Measurements from ENCODE around the gene ADGRA1.

ADGRA1 gene

DNA sequence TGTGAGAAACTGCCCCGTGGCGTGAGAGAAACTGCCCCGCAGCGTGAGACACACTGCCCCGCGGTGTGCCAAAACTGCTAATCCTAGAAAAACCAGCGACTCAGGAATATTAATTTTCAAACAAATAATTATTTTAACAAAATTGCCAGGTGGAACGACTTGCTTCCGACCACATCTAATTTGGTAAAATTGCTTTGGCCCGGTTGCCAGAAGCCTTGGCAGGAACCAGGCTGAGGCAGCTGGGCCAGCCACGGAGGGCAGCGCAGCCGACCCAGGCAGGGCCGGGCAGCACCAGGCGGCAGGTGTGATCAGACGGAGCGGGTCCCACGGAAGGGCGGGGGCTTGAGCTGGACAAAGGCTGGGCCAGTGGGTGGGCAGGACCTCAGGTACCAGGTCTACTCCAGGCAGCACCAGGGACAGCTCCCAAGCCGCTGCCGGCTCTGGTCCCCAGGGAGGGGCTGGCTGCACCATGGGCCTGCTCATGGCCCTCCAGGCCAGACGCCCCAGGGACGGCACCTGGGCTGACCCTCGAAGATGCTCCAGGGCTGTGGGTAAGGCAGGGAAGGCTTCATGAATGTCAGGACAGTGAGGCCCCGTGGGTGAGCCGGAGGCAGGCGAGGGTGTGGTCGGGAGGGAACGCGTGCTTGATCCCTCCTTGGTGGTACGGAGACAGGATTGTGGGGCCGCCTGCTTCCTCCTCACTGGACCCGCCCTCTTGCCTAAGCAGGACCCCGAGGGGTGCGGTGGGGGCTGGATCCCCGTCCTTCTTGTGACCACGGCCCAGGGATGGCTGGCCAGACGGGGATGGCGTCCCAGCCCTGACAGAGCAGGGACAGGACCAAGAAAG is 7.7 kb upstream of the ADGRA1 start:
- no peak for DNase-seq

DNA sequence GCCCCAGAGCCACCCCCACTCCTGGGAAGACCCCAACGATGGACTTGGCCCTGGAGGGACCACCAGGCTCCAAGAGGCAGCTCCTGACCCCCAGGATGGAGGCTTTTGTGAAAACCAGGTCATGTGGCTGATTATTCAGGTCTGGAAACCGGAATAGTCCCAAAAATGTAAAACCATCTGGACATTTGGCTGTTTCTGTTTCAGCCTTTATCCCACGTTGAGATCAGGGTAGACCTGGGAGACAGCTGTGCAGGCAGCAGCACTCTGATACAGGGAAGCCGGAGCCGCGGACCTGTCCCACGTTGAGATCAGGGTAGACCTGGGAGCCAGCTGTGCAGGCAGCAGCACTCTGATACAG is 7.1 kb upstream of the ADGRA1 start:
- no peak for DNase-seq

DNA sequence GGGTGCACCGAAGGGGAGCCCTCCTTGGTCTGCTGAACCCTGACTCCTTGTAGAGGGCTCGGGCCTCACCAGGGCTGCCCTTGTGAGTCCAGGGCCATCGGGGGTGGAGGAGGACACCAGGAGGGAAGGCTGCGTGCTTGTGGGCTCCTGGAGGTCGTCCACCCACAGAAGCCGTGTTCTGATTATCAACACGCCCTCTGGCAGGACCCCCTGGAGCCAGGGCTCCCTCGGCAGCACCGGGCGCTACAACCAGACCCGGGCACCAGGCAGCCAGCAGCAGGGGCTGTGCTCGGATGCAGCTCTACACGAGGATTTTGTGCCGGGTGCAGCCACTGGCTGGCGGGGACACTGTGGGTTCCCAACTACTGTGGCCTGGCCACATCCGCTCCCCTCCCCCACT is 6.1 kb upstream of the ADGRA1 start:
- DNase-seq, result no peak

DNA sequence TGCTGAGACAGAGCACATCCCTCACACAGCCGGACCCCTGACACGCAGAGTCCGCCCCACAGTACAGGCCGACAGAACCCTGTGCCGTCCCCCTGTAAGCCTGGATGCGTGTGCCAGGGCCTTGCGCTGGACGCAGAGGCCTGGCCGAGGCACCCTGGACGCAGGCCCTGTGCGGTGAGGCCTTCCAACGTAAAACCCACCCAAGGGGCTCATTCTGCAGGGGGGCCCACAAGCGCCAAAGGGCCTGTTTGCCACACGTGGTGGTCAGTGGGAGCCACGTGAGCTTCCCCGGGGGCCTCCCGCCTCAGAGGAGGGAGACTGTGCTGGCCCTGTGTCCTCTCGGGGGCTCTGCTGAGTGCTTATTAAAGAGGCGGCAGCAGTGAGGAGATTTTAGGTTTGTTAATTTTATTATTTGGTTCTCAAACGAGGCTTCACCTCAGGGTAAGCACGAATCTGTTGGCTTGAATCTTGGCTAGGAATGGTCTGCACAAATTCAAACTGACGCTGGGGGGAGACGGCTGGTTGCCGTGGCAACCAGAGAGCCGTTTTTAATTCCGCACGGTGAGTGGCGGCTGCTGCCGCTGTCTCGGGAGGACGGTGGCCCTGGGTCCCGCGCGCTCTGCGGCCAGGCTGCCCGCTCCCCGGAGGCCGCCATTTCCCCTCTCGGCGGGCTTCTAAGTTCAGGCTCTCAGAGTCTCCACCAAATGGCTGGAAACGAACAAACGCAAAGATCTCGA is 4.9 kb upstream of the ADGRA1 start:
- no peak for DNase-seq

DNA sequence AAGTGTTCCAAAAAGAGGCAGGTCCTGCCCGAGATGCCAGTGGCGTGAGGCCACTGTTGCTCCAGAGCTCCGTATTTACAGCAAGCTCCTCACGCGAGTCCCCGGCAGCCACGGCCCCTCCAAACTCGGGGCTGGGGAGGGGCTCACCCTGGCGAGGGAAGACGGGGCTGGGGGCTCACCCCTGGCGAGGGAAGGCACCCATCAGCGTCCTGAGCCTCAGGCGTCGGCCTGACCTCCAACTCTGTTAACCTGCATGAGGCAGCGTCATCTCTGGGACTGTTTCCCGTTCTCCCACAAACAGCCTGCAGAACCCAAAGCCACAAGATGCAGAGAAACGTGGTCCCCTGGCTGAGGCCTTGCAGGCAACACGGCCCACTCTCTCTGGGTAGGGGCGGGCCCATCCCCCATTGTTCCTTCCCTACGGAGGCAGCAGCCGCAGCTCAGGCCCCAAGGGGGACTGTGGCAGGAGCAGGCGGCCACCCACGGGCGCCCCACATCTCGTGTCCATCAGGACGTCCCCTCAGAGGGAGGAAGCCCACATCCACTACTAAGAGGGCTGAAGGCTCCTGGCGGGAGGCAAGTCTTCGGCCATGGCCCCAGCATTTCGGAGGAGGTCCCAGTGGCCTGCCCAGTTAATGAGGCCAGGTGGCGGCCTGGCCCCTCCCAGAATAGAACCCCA is 4.2 kb upstream of the ADGRA1 start:
- DNase-seq, result no peak

DNA sequence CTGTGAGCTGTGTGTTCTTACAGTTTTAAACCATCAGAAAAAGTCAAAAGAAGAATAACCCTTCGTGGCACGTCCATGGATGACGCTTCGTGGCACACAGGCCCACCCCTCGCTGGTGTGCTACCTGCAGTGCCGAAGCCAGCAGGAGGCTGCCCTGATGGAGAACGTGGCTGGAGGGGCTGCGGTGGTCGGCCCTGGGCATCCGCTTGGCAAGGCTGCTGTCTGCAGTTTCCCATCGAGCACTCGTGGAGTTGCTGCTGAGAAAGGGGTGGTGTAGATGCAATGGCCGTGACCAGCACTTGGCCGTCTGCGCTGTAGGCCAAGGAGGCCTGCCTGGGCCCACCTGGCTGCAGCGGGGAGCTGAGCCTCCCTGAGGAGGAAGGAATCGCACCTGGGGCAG is 3.2 kb upstream of the ADGRA1 start:
- DNase-seq, result no peak

DNA sequence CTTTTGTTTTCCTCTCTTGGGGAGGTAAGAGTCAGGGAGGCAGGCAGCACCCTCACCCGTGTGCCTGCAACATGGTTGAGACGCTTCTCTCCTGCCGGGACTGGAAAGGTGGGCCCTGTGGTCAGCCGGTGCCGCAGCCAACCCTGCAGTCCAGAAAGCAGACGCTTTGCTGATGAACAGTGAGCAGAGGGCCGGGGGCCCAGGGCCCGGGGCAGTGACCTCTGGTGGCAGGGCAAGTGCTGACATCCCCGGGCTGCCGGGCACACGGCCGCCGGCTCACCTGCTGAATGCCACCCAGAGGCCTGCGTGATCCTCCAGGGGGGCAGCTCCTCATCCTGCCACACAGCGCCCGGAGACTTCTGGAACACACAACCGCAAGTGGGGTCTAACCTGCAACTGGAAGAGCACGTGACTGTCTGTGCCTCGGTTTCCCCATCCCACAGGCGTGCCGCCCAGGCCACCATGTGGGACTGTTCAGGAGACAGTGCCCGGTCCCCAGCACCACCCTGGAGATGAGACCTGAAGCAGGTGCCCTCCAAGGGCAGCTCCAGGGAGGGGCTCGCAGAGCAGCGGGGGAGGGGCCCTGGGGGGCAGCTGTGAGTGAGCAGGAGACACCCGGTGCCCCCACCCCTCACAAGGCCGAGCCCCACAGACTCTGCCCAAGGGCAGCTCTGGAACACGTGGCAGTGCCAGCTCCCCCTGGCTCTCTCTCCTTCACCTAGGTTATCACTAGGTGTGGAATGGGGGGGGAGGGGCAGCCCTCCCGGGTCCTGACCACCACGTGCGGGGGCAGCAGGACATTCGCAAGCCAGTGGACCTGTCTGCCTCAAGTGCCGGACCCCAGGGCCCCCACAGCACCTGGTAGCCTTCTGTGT is 2.2 kb upstream of the ADGRA1 start:
- DNase-seq, result no peak

DNA sequence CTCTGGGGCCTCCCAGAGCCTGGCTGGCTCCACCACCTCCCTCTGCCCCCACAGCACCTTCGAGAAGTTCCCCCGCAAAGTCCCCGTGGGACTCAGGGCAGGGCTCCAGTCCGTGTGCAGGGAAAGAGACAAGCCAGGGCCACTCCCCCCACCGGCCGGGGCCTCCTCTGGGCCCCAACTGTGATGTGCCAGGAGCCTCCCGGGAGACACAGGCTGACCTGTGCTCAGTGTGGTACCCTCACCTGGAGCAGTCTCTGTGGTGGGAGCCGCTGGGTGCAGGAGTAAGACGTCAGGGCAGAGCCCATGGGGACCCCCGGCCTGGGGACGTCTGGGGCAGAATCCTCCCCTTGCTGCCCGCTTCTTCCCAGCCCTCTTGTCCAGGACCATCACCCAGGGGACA is 1.5 kb upstream of the ADGRA1 start:
- DNase-seq, result no peak

DNA sequence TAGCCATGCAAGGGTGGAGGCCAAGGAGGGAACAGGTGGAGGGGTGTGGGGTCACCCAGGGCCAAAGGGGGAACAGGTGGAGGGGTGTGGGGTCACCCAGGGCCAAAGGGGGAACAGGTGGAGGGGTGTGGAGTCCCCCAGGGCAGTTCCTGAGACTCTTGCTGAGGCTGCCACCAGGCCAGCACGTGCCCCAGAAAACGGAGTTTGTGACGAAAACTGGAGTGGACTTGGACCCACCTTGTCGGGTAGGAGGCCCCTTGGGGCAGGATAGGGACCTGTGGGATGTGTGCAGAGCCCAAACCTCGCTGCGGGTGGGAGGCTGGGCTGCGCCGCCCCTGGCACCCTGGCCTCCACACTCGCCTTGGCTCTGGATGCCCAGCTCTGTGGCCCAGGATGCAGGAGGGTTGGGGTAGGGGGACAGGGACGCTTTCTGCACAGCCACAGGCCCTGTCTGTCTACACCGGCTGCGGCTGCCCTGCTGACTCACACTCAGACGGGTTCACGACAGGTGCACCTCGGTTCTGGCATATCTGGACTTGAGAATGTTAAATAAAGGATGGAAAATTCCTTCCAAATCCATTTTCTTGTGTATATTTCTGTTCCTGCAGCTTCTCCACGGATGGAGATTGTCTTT is 562 bp upstream of the ADGRA1 start:
- no peak for DNase-seq

DNA sequence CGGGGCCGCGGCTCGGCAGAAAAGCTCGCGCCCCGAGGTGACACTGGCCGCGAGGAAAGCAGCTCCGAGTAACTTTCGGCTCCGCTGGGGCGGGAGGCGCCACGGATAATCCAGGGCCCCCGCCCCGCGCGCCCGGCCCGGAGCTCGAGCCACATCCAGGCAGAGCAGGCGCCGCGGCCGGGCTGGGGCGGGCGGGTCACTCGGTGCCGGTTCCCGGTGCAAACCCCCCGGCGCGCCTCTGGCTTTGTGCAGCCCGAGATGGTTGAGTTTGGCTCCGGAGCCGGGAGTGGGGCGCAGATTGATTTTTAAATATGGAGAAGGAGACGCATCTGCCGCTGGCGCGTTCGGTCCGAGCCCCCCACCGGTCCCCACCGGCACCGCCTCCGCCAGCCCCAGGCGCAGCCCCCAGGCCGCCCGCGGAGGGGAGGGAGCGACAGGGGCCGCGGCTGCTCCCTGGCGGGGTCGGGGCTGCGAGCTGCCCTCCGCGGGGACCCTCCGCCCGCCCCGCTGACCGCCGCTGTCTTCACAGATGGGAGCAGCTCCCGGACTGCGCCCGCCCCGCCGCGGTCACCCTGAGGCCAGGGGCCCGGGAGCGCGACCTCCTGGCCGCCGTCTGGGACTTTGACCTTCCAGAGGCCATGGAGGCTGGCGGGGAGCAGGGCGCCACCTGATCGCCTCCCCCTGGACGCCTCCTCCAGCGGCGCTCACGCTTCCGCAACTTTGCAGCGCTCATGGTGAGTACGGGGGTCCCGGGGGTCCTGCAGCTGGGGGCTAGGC is 643 bp downstream of the ADGRA1 start:
- no peak for DNase-seq

DNA sequence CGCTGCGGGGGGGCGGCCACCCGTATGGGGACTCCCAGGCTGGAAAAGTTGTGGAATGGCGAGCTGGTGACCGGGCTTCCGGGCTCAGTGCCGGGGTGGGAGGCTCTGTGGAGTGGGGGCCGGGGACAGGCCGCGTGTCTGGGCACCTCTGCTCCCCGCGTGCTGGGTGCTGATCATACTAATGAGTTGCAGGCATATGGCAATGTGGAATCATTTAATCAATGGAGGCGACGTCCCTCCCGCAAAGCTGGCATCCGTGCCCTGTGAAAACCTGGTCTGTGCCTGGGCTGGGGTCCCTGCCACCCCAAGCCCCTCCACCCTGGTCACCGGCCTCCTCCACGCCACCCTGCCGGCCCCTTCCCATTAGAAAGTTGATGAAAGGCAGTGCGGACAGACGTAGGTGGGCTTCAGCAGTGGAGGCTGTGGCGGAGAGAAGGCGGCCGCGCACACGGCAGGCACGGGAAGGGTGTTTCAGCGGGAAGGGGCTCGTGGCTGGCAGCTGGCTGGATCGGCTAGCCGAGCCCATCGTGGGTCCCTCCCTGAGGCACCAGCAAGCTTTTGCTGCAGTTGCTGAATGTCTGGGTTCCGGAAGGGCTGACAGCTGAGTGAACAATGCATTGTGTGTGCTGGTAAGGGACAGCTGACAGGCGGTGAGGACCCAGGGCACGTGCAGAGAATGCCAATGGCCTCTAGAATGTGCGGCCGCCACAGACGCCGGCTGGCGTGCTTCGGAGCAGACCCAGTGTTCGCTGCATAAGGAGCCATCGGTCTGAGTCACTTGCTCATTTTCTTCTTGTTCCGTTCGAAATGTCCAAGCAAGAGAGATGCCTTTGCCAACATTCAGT is 1.5 kb downstream of the ADGRA1 start:
- DNase-seq, result no peak

DNA sequence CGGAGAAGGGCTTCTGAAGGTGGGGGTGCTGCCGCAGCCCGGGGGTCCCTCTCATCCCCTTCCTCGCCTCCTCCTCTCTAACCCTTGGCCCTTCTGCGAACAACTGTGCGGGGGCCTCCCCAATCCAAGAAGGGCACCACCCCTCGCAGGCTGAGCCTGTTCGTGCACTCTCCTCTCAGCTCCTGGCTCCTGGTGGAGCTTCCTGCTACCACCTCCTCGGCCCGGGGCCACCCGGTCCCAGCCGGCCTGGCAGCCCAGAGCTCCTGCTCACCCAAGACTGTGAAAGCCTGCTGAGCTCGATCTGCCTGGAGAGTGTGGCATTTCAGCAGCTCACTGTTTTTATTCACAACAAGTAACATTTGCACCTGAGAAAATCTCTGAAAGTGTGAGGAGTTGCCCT is 2.4 kb downstream of the ADGRA1 start:
- DNase-seq, result no peak

DNA sequence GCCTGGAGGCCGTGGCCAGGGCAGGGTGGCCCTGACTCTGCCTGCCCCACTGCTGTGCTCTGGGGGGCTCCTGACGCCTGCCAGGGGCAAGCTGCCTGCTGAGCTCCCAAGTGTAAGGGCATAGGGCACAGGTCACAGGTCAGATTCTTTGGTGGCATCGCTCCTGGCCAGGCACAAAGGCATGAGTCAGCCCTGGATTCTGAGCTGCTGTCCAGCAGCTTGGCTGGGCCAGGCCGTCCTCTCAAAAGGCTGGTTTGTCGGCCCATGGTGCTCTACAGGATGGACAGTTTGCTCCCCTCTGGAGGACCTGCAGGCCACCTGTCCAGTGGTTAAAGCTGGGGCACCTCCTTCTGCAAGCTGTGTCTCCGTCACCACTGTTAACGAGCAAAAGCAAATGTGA is 2.9 kb downstream of the ADGRA1 start:
- no peak for DNase-seq

DNA sequence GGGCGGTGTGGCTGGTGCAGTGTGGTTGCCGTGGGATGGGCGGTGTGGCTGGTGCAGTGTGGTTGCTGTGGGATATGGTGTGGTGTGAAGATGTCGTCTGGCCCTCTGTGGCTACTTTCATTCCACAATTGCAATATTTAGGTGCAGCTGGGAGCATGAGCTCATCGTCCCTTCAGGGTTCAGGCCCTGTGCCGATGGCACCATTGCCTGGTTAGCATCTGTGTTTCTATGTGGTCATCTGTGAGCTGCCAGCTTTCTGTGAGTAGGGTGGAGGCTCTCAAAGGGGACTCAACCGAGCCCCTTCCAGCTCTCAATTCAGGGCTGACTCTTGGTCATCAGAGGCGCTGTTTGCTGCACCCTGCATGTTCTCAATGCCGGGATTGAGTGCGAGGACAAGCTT is 3.6 kb downstream of the ADGRA1 start:
- DNase-seq, result no peak

DNA sequence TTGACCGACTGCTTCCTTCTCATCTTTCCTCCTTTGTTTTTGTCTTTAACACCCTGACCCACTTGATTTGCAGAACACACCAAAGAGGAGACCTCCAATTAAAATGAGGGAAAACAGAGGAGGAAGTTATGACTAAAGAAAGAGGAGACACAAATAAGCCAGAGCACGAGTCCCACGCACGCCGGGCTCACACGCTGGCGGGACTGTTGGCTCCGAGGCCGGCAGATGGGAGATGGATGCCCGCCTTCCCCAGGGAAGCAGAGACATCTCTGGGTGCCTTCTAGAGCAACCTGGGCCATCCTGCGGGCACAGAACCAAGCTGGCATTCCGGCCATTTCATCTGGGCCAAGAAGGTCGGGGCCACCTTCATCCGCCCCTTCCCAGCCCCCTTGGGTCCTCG is 5.6 kb downstream of the ADGRA1 start:
- no peak for DNase-seq

DNA sequence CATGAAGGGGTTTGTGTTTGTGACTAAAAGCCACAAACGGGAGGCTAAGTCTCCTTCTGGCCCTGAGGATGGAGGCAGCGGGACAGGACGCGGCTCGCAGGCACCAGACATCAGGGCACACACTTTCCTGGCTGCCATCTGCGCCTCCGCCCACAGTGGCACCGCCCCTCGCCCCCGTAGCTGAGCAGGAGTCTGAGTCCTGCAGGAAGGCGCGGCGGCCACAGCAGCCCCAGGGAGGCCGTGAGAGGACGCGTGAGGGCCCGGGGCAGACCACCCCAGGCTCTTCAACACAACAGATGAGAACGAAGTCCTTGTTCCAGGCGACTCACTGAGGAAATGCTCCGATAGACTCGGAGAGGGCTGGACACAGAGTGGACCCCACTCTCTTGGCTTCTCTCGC is 6.6 kb downstream of the ADGRA1 start:
- DNase-seq, result no peak

DNA sequence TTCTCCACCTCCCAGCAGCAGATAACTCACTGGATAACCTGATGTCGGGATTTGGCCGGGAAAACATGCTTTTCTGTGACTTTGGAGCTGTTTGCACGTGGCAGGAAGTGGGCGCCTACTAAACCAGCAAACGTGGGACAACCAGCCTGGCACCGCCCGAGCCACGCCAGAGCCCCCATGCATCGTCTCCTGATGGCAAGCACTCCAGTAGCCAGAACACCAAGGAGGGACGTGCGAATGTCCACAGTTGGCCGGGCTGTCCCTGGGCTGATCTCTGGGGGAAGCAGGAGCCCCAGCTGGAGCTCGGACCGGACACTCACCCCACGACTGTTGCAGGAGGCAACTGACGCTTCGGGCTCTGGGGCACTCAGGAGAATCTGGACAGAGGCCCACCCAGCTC is 7.1 kb downstream of the ADGRA1 start:
- DNase-seq, result no peak

DNA sequence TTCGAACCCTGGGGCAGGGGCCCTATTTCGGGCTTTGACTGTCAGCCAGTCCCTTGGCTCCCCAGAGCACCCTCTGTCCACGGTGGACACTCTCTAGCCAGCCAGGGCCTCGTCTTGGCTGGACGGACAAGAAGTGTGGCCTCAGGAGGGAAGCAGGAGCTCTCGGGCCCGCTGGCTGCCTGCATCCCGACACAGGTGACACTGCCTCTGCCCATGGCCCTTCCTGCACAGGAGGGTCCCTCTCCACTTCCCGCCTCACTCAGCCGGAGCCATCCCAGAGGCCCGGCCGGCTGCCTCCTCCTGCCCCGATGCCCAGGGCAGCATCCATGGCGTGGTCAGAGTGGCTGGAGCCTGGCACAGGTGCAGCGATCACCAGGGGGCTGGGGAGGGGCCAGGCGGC is 7.9 kb downstream of the ADGRA1 start:
- DNase-seq, result no peak

DNA sequence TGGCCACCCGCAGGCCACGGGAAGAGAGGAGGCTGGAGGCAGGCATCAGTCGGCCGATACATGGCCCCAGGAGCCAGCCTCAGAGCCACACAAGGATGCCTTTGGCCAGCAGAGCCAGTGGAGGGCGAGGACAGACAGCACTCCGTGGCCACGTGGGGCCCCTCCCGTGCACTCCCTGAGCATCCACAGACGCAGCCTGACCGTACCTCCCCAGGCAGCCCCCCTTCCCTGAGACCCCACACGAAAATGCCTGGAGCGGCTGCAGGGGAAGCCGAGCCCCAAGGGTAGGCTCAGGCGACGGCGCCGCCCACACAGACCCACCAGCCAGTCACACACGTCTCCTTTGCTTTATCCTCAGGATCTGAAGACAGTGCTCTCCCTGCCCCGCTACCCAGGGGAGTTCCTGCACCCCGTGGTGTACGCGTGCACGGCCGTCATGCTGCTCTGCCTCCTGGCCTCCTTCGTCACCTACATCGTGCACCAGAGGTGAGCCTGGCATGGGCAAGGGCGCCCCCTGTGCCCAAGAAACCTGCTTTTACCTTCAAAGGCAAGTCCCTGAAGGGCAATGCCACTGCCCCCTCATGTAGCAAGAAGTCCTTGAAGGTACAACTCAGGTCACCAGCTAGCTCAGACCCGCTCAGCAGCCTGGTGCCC is 9.0 kb downstream of the ADGRA1 start:
- DNase-seq, result no peak

DNA sequence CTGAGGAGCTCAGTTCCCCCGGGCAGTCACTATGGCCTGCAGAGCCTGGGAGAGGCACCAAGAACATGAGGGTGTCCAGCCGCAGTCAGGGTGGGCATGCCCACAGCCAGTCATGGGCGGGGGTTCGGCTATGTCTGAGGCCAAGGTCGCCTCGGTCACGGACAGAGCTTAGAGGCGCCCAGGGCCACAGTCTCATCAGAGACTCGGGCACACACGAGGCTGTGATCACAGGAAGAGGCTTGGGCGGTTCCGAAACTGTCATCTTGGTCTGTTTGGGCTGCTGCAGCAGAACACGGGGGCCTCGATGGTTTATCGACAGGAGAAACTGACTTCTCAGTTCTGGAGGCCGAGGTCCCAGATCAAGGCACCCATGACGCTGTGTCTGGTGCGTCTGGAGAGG is 9.7 kb downstream of the ADGRA1 start:
- DNase-seq, result no peak
